ENCODE data around the gene LIMCH1.

GRCh38 chr4:41719417-41719816, 181.5 kb downstream of the LIMCH1 start:
- TF ChIP-seq EZH2 (IDR thresholded peaks at IDR 0.05) (no peak), CTCF (IDR thresholded peaks at IDR 0.05) (no peak), EZH2phosphoT487 (IDR thresholded peaks at IDR 0.05) (no peak)
